IMR-90 (cell line): ENCODE results near the gene GFRA4.

Source experiments
- BHLHE40 ChIP-seq: fragments of 150-350 bp; IDR thresholded peaks from 2 replicates; pipeline ENCODE4 v1.6.1; 2016; ENCODE audit warnings: mild to moderate bottlenecking, low read depth, low read length
- CEBPB ChIP-seq: IDR thresholded peaks from 2 replicates; pipeline ENCODE4 v1.6.1; 2012; ENCODE audit warnings: low read depth, low read length, improper control_type of control experiment
- CTCF ChIP-seq: conservative IDR thresholded peaks from 2 replicates; pipeline ENCODE4 v1.5.1; 2012; ENCODE audit warnings: mild to moderate bottlenecking, low read depth, low read length, improper control_type of control experiment
- MAZ ChIP-seq: IDR thresholded peaks from 2 replicates; pipeline ENCODE4 v1.6.1; 2012; ENCODE audit warnings: low read depth, mild to moderate bottlenecking, low read length, improper control_type of control experiment, moderate library complexity, borderline replicate concordance
- MXI1 ChIP-seq: IDR thresholded peaks from 2 replicates; pipeline ENCODE4 v1.6.1; 2012; ENCODE audit warnings: low read depth, mild to moderate bottlenecking, low read length, moderate library complexity, borderline replicate concordance
- NFE2L2 ChIP-seq: fragments of 150-350 bp; IDR thresholded peaks from 2 replicates; pipeline ENCODE4 v1.6.1; 2016; ENCODE audit warnings: low read depth, mild to moderate bottlenecking, low read length
- POLR2A ChIP-seq: IDR thresholded peaks from 2 replicates; pipeline ENCODE4 v1.6.1; 2012; ENCODE audit warnings: mild to moderate bottlenecking, low read depth, low read length
- RAD21 ChIP-seq: IDR thresholded peaks from 2 replicates; pipeline ENCODE4 v1.6.1; 2012; ENCODE audit warnings: low read length, improper control_type of control experiment
- RCOR1 ChIP-seq: IDR thresholded peaks from 2 replicates; pipeline ENCODE4 v1.6.1; 2012; ENCODE audit warnings: mild to moderate bottlenecking, low read length, improper control_type of control experiment; ENCODE audit not compliant: insufficient replicate concordance
- RFX5 ChIP-seq: IDR thresholded peaks from 2 replicates; pipeline ENCODE4 v1.8.0; 2012; ENCODE audit warnings: low read depth, mild to moderate bottlenecking, low read length, moderate library complexity
- SMC3 ChIP-seq: fragments of 150-350 bp; IDR thresholded peaks from 2 replicates; pipeline ENCODE4 v1.6.1; 2016; ENCODE audit warnings: low read depth, mild to moderate bottlenecking, antibody characterized with exemption, low read length, moderate library complexity
- USF2 ChIP-seq: fragments of 150-350 bp; IDR thresholded peaks from 2 replicates; pipeline ENCODE4 v1.6.1; 2017; ENCODE audit warnings: mild to moderate bottlenecking, antibody characterized with exemption, low read length, low read depth

- TF ChIP-seq POLR2A (no peak), USF2 (no peak), CTCF (no peak), BHLHE40 (no peak), MAZ (no peak), NFE2L2 (no peak), RFX5 (no peak), CEBPB (no peak), RAD21 (no peak), MXI1 (no peak), SMC3 (no peak), RCOR1 (no peak)
Measured at GRCh38 chr20:3640259-3640658, 22.9 kb downstream of the GFRA4 start.
